CD4-positive, alpha-beta T cell treated with Interleukin-17A for 4 hours (primary cell): ENCODE results near the gene MEIS1.

Experiments used
- DNase-seq: peaks from one replicate; pipeline ENCODE4 v3.0.0-alpha.2; 2020; ENCODE audit warnings: mixed read lengths

MEIS1 gene

DNA sequence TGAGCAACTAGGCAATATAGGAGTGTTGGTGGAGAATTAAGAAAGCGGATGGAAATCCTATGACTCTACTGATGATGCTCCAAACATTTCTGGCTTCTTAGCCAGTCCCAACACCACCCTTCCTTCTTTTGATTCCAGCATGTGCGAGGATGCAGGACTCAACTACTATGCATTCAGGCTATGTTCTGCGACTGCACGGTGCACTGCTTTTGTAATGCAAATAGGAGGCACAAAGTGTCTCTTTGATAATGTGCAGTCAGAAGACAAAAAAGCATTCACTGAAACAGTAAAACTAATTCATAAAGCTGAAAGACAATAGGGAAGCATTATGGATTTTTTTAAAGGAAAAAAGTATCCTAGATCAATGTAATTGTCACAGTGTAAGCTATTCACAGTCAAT is 106.7 kb downstream of the MEIS1 start:
- DNase-seq = no peak

DNA sequence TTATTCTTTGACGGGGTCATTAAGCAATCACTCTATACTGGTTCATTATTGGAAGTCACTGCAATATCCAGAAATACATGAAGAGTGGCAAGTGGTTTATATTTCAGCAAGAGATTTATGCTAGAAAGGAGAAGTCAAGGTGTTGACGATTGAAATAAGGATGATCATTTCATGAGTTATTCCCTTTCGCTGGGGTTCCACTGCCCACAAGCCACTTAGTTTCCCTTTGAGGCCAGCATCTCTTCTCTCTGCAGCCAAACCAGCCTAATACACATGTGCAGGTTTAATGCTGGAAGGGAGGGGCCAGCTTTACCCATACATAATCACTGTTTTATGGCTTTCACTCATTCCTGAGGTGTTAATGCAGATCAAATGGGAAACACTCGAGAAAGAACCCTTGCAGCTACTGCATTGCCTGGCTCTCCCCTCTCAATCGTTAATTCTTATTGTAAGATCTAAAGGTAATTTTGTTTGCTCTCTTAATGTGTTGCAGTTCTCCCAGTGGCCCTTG is 108.4 kb downstream of the MEIS1 start:
- DNase-seq = no peak

DNA sequence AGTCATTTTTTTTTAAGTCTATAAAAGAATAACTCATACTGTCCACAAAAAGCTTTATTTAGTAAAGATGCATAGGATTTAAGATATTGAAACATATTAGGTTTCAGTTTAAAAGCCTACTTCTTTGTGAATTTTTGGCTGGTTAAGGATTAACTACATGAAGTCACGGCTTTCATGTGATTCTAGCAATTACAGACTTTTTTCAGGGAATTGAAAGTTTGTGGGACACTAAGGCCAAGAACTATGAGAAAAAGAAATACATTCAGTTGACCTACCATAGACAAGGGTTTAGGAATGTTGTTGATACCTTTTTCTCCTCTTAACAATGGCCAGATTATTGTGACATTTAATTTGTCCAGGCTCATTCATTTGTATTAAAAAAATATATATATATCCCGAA is 109.3 kb downstream of the MEIS1 start:
- no peak for DNase-seq

DNA sequence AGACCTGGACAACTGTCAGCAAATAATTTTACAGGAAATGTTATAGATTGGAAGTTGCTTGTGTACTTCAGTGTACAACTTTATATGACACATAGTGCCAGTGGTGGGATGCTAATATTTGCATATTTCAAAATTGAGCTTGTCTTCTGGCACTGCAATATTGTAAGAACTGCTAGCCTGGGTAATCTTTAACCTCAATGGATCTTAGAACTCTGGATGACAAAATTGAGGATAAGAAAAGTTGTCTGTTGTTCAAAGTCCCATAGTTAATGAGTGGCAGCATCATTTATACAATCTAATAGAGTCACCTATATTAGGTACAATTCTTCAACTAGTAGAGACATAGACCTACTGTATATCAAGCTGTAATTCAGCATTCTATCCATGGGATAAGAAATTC is 110.3 kb downstream of the MEIS1 start:
- DNase-seq = no peak

DNA sequence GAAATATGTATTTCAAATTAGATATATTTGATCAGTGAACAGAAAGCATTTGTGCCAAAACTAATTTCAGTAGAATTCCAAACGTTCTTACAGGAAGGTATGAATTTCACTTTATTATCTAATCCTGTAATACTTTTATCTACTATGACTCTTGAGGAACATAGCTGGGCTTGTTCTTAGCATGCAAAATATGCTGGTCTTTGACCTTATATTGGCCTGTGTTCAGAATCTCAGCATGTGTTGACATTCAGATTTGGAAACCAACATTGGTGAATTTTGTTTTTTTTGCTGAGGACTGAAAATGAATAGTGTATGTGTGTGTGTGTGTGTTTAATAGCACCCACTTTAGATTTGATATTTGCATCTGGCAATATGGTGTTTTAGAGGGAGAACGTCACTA is 112.2 kb downstream of the MEIS1 start:
- DNase-seq = no peak

DNA sequence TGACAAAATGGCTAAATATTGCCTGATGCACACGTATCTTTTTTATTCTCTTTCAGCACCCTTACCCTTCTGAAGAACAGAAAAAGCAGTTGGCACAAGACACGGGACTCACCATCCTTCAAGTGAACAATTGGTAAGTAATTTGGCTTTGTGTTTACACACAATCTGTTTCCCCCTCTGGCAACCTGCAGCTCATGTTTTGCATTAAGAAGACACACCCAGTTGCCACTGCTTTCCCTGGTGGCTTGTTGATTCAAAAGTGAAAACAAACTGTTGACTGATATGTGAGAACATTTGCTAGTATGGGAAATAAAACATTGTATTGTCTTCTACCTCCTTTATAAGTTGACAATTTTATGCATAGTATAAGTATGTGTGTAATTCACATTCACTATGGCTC is 113.0 kb downstream of the MEIS1 start:
- DNase-seq = no peak

DNA sequence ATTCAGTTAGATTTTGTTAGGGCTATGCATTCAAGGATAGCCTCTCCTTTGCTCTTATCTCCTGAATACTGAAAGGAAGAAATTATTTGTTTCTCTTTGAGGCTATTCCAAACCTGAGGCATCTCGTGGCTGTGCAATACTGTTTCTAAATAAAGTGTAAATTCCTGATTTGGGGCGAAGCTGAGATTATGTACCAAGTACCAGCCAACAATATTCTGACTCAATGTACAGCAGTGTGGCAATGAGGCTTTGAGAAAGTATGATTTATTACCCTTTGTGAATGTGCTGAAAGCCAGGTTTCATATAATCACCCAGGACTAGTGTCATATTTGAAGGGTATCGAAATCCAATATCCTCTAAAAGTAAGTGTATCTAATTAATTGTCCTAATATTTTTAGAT is 113.5 kb downstream of the MEIS1 start:
- DNase-seq = no peak

DNA sequence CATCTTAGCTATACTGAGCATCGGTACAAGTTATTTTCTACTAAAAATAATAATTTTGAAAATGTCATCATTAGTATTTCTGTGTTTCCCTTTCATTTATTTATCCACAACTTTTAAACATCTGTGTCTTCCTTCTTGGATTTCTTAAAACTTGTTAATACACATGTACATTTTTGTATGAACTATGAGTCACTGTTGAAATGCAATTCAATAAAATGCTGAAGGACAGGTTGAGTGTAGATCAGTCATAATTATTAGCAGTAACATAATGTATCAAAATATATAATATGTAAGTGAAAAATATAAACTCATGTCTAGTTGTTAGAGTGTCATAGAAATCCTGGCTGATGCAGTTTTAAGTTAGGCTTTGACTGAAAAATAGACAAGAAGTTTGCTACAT is 115.9 kb downstream of the MEIS1 start:
- no peak for DNase-seq

DNA sequence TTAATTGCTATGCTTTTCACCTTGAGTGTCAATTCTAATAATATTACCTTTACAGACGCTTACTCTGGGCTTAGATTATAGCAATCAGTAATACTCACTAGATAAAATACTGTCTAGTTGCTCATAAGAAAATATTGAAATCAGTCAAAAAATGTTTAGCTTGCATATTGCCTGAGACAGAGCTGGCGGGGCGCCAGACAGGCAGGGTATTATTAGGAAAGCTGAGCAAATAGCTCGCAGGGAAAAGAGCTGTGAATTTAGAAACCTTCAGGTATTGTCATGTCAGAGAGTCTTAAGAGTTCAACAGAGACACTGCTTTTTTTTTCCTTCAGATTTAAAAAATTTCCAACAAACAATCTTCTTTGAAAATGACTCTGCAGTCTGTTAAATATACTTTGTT is 118.4 kb downstream of the MEIS1 start:
- no peak for DNase-seq

DNA sequence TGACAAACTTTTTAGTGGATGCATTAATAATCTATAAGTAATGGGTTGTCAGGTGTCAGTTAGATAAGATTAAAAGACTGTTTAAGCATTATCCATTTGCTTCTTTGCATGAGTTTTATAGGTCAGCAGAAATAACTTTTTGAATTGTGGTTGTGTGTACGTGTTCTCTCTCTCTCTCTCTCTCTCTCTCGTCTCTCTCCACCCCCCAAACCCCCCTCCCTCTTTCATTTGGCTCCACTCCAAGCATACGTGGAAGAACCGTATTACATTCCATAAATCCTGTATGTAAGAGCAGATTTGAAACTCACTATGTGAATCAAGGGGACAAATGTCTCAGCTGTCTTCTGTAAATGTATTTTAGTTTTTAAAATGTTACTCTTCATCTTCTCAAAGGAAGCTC is 120.2 kb downstream of the MEIS1 start:
- DNase-seq = no peak

DNA sequence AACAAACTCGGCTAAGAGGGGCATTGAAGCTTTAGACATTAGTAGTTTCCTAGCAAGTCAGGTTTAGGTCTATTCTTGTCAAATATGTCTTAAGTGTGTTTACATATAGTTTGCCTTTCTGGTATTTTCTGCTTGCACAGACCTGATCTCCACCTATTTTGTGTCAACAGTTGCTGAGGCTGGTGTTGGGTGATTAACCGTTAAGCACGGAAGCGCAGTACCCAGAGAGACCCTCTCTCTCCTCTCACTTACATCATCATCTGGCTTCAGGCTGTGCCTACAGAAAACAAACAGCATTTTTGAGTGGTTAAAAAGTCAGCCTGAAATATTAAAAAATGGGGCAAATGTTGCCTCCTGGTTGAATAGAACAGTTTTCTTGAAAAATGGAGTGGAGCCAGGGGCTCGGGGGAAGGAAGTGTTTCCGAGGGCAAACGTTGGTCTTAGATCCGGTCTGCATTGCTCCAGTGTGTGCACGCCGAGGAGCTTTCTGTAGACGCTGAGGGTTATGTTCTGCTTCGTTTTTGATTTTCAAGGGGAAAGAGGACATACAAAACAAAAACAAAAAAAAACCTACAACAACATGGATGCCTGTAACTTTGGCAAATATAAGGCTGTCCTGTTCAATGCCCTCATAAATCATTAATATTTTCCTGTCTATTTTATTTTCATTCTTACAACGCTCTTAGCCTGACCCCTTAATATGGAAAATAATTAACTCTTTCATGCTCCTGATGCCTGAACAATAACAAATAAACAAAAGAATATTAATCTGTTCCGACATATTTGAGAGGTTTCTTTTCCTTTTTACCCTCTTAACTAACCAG is 120.8 kb downstream of the MEIS1 start:
- no peak for DNase-seq

DNA sequence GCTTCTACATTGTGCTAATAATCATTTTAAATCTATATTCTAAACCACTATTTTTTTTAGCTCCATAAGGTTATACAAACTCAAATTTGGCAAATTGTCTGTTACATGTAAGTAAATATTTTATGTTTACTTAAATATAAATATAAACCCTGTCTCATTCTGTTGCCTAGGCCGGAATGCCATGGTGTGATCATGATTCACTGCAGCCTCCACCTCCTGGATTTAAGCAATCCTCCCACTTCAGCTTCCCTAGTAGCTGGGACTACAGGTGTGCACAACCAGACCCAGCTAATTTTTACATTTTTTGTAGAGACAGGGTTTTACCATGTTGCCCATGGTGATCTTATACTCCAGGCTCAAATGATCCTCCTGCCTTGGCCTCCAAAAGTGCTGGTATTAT is 124.7 kb downstream of the MEIS1 start:
- DNase-seq = no peak

DNA sequence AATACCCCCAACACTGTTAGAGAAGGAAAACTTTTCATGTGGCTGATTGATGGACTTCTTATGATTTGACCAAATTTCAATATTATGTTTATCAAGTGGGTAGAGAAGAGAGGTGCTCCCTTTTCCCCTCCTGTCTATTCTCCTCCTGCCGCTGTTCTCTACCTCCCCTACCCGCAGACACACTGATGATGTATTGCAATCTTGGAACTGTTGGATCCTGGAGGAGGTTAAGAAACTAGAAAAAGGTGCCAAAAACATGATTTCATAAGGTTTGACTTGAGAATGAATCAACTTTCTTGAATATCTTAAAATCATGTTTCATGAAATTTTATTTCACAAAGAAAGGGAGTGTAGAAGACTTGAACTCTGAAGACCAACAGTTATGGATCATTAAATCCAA is 125.8 kb downstream of the MEIS1 start:
- no peak for DNase-seq

DNA sequence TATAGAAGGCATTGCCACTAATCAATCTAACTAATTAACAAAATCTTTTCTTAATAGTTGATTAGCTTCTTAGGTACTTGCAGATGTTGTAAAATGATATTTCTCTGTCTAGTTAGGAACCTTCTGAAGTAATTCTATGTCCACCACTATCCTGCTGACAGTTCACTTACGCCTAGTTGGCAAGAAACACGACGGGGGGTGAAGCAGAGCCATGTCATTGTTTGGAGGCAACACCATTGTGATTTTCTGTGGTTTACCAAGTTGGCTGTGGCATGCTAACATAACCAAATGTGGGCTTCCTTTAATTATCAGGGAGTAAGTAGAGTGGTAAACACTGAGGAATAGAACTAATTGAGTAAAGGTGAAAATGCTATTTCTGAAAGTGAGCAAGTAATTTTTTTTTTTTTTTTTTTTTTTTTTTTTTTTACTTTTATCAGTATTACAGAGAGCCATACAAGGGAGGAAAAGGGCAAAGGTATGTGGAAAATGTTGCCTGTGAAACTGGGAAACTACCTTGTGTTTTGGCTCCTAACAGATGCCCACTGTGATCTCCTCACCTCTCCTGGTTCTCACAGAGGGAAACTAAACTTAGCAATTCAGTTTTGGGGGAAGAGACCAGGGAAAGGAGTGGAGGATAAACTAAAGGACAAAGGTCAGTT is 126.8 kb downstream of the MEIS1 start:
- no peak for DNase-seq

DNA sequence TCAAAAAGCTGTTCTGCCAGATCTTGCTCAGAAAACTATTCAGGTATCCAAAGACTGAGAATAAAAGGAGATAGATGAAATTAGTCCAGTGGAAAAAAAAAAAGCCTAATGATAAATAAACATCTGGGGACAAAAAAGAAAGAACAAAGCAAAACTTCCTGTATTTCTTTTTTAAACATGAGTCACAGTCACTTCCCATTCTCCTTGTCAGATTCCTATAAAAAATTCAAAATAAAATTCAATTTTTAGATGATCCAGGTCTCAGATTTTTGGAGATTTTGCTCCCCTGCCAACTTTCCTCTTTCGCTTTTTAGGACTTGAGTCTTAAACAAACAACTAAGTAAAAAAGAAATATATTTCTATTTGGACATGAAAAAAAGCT is 127.4 kb downstream of the MEIS1 start:
- DNase-seq = no peak

DNA sequence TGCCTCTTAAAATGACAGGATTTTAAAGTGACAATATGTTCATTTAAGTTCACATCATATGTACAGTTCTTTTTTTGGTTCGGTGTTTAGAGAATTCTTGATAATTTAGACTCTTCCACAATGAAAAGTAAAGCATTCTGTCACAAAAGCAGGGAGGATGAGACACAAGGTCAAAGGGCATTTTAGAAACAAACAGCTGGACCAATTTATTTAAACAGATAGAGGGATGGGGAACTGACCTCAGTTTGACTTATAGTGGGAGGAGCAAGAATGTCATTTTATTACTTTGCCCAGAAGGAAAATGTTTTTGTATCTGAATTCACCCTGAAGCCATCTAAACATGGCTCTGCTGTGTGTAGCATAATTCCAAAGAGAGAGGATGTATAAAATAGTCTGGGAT is 128.5 kb downstream of the MEIS1 start:
- DNase-seq = no peak

DNA sequence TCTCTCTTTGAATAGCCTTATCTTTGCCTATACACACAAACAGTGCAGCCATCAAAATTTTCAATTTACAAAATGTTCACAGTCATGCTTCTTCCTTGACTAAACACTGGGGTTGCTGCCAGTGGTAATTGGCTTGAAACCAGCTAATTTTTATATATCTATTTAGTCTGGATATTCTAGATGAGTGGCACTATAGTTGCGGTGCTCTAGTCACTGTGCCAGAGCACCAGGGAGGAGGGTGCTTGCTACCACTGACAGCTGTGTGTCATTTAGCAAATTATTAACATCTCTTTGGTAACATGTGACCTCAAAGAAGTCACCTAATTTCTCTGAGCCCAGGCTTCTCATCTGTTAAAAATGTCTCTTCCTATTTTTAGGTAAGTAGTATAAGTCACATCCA is 130.4 kb downstream of the MEIS1 start:
- DNase-seq = no peak

DNA sequence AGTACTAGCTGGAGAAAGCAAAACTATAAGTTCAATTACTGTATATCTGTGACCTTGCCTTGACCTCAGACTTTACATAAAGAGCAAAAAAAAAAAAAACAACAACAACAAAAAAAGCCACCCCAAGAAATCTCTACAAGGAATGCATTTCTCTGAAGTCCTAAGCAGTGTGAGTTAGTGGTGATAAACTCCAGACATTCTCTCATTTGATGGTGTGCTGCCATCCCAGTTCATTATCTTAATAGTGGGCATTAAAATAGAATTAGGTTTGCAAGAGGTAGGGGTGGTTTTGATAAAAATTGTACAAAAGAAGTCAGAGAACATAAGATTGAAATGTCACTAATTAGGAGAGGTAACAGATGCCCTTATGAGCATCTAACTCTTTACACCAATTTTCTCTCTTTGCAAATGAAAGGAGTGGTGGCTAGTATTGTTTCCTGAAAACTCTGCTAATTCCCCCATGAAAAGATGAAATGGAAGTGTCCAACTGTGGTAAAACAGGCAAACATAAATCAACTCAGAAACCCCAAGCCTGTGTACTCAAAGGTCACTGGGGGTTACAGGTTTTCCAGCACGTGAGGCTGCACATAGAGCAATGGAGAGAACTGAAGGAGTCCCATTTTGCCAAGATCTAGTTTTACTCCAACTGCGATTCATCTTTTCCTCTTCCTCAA is 131.9 kb downstream of the MEIS1 start:
- DNase-seq = no peak

DNA sequence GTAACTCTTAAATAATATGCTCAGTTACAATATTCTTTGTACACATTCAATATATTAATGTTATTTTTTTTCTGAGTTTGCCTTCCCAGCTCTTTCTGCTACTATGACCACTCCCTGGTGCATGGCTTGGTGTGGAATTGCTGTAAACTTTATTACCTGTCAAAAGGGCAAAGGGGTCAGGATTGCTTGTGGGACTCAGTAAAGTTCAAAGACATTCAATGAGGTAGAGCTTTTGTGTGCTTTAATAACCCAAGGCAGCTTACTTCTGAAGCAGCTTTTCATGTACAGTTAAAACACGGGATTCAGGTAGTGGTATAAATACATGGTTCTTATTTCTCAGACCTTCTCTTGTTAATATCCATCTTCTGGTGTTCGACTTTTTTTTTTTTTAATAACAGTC is 132.8 kb downstream of the MEIS1 start:
- no peak for DNase-seq

DNA sequence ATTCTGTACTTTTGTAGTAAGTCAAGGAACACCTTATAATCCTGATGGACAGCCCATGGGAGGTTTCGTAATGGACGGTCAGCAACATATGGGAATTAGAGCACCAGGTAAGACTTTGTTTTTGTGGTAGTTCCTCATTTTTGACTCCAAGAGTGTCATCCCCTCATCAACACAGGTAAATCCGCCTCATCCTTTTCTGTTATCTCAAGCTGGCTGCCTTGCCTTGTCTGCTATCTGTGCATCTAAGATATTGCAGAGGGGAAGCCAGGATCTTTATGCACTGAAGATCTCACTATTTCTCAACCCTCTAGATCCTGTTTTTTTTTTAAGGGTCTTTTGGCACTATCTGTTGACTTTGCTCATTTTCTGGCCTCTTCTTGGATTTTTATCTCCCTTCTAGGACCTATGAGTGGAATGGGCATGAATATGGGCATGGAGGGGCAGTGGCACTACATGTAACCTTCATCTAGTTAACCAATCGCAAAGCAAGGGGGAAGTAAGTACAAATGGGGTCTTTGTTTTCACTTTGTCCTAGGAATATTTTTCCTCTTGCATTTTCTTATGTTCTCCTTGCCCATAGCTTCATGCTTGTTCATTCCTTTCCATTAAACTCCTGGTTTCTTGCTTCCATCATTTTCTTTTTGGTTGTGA is 133.8 kb downstream of the MEIS1 start:
- DNase-seq = no peak

DNA sequence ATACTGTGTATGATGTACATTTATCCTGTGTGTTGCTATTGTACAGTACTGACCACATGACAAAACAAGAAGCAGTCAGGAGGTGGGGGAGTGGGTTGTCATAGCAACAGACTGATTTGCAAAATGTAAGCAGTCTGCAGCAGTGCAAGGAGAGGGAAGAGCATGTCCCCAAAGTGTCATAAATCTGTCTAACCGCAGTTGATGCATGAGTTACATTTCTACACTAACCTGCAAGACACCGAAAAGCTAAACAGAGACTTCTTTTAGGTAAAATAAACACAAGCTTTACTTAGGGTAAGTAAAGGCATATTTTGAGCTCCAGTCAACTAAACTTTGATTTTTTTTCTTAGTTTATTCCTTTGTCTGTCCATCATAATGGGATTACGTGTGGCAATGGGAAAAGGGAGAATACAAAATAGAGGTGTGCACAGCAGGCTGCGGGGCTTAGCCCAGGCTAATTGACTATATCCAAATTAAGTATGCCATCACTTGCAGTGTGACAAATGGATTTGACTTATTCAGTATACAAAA is 134.5 kb downstream of the MEIS1 start:
- no peak for DNase-seq

DNA sequence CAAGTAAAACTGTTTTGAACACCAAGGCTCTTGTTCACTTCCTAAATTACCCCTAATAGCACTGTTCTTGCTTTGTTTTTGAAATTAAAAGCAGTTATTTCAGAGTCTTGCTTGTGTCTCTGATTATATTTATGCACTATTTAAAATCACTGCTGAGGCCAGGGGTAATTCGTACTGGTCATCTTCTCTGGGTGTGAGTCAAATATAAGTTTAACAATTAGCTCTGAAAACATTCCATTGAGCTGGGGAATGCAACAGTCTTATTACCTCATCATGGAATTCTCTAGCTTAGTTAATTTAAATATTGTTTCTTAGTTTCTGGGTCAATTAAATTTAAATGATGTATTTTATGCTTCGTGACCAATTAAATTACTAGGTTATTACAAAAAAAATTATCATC is 135.0 kb downstream of the MEIS1 start:
- no peak for DNase-seq

DNA sequence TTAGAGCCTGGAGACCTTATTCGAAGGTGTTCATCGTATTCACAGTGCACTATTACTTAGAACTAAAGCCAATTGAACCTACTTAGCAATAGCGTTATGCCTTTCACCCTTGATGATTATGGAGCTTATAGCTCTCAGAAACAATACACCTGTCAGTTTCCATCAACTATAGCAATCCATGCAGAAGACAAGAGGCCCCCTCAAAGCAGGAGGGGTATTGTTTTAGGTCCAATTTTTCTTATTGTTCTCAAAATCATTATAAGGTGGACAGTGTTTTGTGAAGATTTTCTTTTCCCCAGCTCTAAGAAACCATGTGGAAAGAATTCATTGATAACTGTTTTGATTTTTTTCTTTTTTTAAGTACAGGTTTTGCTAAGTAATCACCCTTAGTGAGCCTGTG is 135.5 kb downstream of the MEIS1 start:
- DNase-seq = no peak
